SK-MEL-5 (cell line): ENCODE measurements around the gene SLC17A1. TPM values are rescaled to one million over a fixed set of nuclear protein-coding genes. Genes with fewer than 3 reads are reported as not detected.
"Not testable (repeated sequence)": the region's sequence is repeated elsewhere in the genome, so short reads cannot be mapped to it uniquely, and the experiment has no call there.

Source experiments
- DNase-seq: peaks from one replicate; pipeline ENCODE4 v3.0.0-alpha.2; 2016; ENCODE audit warnings: low read depth, low spot score
- in situ Hi-C: cut with HindIII; loops from 2 replicates; pipeline ENCODE4 v1.10.0; 2016; ENCODE audit warnings: low sequenced_read_pairs, high pct_unique_total_duplicates, low pct_unique_long_range_greater_than_20kb
- total RNA-seq: library from RNA; depleted of rRNA; stranded (reverse); fragments of >200 nt; shearing (Covaris generic); gene quantifications from 2 replicates; pipeline ENCODE4 v1.2.3, GENCODE V29; 2014

SLC17A1 gene
- total RNA-seq, 1 experiment from 2014 or later, result not detected

GRCh38 chr6:25781134-25781533 lies 50.7 kb downstream of the SLC17A1 start:
- in situ Hi-C loops, result no loop called here
- no peak for DNase-seq

- no peak for DNase-seq
- in situ Hi-C loops, result no loop called here
Measured at GRCh38 chr6:25777856-25778649, 53.8 kb downstream of the SLC17A1 start.

- in situ Hi-C loops, result no loop called here
- DNase-seq, result peak; percentile 76
Measured at GRCh38 chr6:25777031-25777430, 54.8 kb downstream of the SLC17A1 start.

GRCh38 chr6:25774120-25774715 lies 57.6 kb downstream of the SLC17A1 start:
- DNase-seq, result peak; percentile 13
- in situ Hi-C loops, result no loop called here

DNA sequence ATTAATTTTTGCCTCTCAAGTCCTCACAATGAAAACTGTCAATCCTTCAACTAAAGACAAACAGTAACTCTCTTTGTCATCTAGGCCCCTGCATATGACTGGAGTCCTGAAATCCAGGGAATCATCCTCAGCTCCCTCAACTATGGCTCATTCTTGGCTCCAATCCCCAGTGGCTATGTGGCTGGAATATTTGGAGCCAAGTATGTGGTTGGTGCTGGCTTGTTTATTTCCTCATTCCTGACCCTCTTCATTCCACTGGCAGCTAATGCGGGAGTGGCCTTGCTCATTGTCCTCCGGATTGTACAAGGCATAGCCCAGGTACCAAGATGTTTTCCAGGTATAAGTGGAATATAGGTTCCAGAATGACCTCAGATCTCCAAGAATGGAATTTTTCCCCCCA lies 61.9 kb downstream of the SLC17A1 start:
- in situ Hi-C loops, result no loop called here
- DNase-seq, result peak; percentile 52

- DNase-seq, result no peak
- in situ Hi-C loops, result no loop called here
Measured at GRCh38 chr6:25768566-25768965, 63.3 kb downstream of the SLC17A1 start.

GRCh38 chr6:25764611-25765010 lies 67.2 kb downstream of the SLC17A1 start:
- in situ Hi-C loops, result no loop called here
- DNase-seq, result no peak

DNA sequence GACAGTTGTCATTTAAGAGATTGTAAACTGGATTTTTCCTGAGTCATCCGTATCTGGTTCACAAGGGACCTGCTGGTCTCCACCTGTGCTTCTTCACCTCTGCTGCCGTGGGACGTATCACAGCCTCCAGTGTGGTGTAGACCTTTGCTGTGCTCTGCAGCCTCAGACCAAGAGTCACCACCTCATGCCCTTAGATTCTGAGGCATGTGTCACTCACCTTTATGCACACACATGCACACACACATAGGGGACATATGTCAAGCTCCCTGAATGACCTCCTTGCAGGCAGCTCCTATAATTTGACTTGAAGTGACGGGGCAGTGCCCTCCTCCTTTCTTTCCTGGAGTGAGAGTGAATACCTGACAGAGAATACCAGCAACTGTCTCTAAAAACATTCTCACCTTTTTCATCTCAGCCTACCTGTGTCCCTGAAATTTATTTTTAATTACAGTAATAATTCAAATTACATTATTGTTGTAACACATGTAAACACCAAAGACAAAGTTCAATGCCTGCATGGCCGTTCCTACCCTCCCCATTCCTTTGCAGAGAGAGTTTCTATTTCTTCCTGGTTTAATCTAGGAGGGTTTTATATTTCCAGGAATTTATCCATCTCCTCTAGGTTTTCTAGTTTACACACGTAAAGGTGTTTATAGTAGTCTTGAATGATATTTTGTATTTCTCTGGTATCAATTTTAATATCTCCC lies 73.8 kb downstream of the SLC17A1 start:
- in situ Hi-C loops, result no loop called here
- no peak for DNase-seq

DNA sequence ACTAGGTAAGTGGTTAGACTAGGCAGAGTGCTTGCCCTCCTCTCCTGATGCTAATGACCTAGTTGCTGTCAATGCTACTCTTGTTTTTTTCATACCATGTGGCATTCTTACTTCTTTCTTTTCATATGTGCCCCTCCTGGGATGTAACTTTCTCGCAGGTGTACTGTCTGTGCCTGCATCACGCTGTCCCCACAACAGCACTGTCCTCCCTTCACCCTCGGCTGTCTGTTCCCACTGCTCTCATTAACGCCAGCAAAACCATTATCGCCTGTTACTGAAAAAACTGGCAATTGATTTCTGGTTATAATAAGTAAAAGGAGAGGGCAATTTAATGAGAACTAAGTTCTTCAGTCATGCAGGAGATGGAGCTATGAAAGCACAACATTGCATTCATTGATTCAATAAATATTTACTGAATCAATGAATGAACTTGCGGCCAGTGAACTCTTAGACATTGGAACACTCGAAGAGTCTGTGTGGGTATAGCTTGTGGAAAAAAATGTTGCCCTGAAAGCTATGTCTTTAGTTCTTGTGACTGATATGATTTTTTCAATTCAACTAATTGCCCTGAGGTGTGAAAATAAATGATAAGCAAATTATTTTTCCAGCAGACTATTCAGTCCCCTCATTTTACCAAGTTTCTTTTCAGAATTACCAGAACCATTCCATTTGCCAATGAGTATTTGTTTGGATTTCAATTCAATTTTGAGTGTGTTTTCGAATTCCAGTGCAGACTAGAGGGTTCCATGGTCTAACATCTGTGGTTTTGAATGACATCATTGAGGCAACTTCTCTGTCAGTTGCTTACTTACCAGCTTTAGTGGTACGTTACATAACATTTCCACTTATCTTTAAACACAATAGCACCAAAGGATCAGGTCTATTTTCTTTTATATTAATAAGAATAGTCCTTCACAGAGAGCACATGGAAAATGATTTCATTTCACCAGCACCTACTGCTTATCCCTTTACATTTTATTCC lies 75.2 kb downstream of the SLC17A1 start:
- in situ Hi-C loops, result no loop called here
- no peak for DNase-seq

- no peak for DNase-seq
- in situ Hi-C loops, result no loop called here
Measured at GRCh38 chr6:25755483-25755882, 76.4 kb downstream of the SLC17A1 start.

DNA sequence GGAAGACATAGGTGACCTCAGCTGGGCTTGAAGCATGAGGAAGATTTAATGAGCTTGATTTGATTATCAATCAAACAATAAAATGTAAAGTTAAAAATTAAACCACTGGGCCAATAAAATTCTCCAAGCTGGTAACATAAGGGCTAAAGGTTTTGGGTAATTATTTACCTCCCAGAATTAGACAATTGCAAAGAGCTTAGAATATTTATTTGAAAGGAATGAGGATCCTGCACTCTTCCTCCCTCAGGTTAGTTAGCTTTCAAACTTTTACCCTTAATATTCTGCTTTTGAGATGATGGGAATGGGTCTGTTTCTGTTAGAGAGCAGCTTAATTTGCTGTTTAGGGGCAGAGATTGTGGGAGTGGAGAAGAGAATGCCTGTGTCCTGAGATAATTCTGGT lies 77.3 kb downstream of the SLC17A1 start, which contains the start of gene SLC17A4:
Gene SLC17A4, plus strand, starts transcription at position 208 of the 400 bp plus-strand sequence. CDS start 7,221 bp downstream, outside the sequence.
- in situ Hi-C loops, result no loop called here
- DNase-seq, result no peak

- DNase-seq, result no peak
- in situ Hi-C loops, result no loop called here
Measured at GRCh38 chr6:25753079-25753478, 78.8 kb downstream of the SLC17A1 start.

DNA sequence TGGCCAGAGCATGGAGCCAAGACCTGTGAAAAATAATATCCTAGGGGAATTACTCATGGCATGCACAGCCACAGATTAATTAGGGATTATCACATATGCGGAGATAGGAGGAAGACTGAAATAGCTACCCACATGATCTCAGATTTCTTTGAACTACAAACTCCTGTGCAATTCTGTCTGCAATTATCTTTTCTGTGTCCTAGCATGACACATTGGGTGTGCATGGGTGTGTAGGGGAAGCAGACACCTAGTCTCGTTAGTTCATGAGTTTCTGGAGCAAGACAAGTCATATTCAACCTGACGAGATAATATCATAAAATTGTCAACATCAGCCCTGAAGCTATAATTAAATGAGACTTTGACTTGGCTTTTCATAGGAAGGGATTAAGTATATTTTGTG lies 80.9 kb downstream of the SLC17A1 start:
- no peak for DNase-seq
- in situ Hi-C loops, result no loop called here

GRCh38 chr6:25749837-25750236 lies 82.0 kb downstream of the SLC17A1 start:
- in situ Hi-C loops, result no loop called here
- no peak for DNase-seq

DNA sequence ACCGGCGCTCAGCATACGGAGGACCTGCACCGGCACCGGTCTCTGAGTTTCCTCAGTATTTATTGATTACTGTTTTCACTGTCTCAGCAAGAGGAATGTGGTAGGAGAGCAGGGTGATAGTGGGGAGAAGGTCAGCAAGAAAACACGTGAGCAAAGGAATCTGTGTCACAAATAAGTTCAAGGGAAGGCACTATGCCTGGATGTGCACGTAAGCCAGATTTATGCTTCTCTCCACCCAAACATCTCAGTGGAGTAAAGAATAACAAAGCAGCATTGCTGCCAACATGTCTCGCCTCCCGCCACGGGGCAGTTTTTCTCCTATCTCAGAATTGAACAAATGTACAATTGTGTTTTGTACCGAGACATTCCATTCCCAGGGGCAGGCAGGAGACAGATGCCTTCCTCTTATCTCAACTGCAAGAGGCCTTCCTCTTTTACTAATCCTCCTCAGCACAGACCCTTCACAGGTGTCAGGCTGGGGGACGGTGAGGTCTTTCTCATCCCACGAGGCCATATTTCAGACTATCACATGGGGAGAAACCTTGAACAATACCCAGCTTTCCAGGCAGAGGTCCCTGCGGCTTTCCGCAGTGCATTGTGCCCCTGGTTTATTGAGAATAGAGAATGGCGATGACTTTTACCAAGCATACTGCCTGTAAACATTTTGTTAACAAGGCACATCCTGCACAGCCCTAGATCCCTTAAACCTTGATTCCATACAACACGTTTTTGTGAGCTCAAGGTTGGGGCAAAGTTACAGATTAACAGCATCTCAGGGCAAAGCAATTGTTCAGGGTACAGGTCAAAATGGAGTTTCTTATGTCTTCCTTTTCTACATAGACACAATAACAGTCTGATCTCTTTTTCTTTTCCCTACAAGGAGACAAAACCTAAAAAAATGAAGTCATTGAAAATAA lies 83.0 kb downstream of the SLC17A1 start:
- peak; percentile 32 for DNase-seq
- in situ Hi-C loops, result not testable (repeated sequence)

- DNase-seq, result no peak
Measured at GRCh38 chr6:25748049-25748448, 83.8 kb downstream of the SLC17A1 start.

DNA sequence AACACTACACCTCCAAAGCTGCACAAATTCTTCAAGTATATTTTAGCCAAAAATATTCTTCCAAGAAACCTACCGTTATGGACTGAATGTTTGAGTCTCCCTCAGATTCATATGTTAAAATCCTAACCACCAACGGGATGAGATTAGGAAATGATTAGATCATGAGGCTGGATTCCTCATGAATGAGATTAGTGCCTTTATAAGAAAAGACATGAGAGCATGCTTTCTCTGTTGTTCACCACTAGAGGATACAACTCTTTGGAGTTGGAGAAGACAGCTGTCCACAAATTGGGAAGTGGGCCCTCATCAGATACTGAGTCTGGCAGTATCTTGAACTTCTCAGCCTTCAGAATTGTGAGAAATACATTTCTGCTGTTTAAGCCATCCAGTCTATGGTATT lies 84.4 kb downstream of the SLC17A1 start:
- DNase-seq, result no peak
- in situ Hi-C loops, result no loop called here

More at GRCh38 chr6:25748049-25748448, 83.8 kb downstream of the SLC17A1 start:
- in situ Hi-C loops, result no loop called here
